GM06990 (cell line): Measurements from ENCODE around the gene SLC43A2.

Experiments
- DNase-seq: peaks from one replicate; pipeline ENCODE4 v3.0.0-alpha.2; 2011; ENCODE audit not compliant: insufficient read length; ENCODE audit errors: extremely low read depth
- H3K27me3 ChIP-seq: replicated peaks from 2 replicates; pipeline ENCODE4 v1.6.0; 2011; ENCODE audit warnings: low read length; ENCODE audit not compliant: control insufficient read depth, insufficient read depth
- H3K36me3 ChIP-seq: 2 replicates; pipeline ENCODE4 v1.5.1; 2011; ENCODE audit warnings: low read length; ENCODE audit not compliant: control insufficient read depth, insufficient read depth
- H3K4me3 ChIP-seq: replicated peaks from 2 replicates; pipeline ENCODE4 v1.5.1; 2011; ENCODE audit warnings: low read depth, mild to moderate bottlenecking, control low read depth, low read length
- CTCF ChIP-seq: IDR thresholded peaks from 2 replicates; pipeline ENCODE4 v1.5.1; 2011; ENCODE audit warnings: low read length, control low read depth, mild to moderate bottlenecking, inconsistent platforms; ENCODE audit not compliant: insufficient read depth, poor library complexity, severe bottlenecking

Gene SLC43A2

GRCh38 chr17:1644493-1645206, 16.0 kb upstream of the SLC43A2 start:
- TF ChIP-seq CTCF, result no peak
- Histone ChIP-seq H3K4me3 (peak overlapping the region; percentile 63), H3K36me3 (no peaks in the 10 kb centered on the region), H3K27me3 (no peaks in the 10 kb centered on the region)
- DNase-seq, result peak; percentile 57

- no peaks in the 10 kb centered on the region for H3K27me3 ChIP-seq
- H3K36me3 ChIP-seq, result no peaks in the 10 kb centered on the region
- DNase-seq, result no peak
- TF ChIP-seq CTCF, result no peak
- H3K4me3 ChIP-seq, result peak overlapping the region; percentile 60
Measured at GRCh38 chr17:1643999-1644492, 15.4 kb upstream of the SLC43A2 start.

GRCh38 chr17:1643293-1643998, 14.8 kb upstream of the SLC43A2 start:
- H3K4me3 ChIP-seq, result peak overlapping the region; percentile 60
- no peaks in the 10 kb centered on the region for H3K36me3 ChIP-seq
- DNase-seq, result peak; percentile 76
- no peaks in the 10 kb centered on the region for H3K27me3 ChIP-seq
- no peak for TF ChIP-seq CTCF

GRCh38 chr17:1641065-1641403, 12.4 kb upstream of the SLC43A2 start:
- no peak for DNase-seq
- Histone ChIP-seq H3K36me3 (no peaks in the 10 kb centered on the region), H3K27me3 (no peaks in the 10 kb centered on the region), H3K4me3 (no peak overlapping the region)
- no peak for TF ChIP-seq CTCF

- DNase-seq, result no peak
- no peaks in the 10 kb centered on the region for H3K36me3 ChIP-seq
- no peaks in the 10 kb centered on the region for H3K27me3 ChIP-seq
- TF ChIP-seq CTCF, result no peak
- no peak overlapping the region for H3K4me3 ChIP-seq
Measured at GRCh38 chr17:1640329-1641064, 11.9 kb upstream of the SLC43A2 start.
